HG03175 (cell line): ENCODE data around the gene CUL9.
A peak's percentile ranks its signal among the peaks of the same experiment; 100 is the strongest.

Experiments used
- ATAC-seq: cut with Tn5 transposase; IDR thresholded peaks from one replicate; pipeline ENCODE4 v1.9.1; 2021; ENCODE audit warnings: mild to moderate bottlenecking, moderate library complexity; ENCODE audit not compliant: unreplicated experiment

Gene CUL9

DNA sequence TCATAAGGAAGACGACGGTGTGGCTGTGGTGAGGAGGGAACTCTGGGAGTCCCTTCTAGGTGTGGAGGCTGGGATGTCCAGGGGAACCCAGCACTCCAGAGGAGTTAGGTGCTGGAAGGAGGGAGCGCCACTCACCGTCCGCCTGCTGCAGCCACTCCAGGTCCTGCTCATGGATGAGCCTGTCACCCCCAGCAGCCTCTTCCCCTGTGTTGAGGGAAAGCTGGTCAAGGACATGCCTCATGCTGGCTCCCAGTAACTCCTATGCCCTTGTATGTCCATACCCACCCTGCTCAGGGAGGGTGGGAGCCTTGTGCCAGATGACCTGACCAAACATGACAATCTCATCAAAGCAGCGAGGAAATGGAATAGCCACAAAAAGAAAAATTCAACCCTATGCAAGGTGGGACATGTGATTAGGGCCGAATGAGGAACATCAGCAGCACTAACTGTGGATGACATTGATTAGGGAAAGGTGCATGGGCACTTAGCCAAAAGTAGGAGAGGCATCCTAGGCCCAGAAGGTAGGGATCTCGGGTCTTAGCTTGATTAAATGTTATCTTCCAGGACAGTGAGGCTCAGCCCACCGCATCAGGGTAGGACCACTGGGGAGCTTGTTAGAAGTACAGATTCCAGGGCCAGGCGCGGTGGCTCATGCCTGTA lies 44.3 kb downstream of the CUL9 start:
- ATAC-seq, result no peak

DNA sequence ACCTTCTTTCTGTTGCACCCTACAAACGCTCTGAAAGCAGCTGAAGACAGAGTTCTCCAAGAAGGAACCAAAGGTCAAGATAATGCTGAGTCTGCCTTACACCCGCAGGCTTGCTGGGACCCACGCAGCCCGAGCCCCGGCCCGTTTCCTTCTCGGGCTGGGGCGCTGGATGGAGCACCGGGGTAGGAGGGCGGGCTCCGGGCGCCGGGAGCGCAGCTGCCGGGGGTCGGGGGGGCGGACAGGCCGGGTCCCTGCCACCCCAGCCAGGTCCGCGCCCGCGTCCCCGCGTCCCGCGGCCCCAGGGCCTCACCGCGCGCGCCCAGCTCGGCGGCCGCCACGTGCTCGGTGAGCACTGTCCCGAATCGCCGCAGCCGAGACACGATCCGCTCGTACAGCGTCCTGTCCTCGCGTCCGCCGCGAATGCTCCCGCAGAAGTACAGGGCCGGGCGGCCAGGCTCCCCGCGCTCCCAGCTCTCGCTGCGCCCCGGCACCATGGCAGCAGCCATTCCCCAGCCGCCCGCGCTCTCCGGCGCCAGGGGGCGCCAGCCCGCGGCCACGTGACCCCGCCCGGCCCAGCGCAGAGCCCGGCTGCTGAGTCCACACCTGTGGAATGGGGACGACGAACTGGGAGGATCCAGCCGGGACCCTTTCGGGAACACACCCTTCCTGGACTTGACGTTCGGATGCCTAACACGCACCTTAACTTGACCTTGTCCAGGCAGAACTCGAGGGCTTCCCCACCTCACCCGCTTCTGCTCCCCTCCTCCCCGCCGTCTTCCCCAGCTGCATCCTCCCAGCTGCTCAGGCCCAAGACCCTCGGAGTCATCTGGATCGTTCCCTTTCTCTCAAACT lies 47.2 kb downstream of the CUL9 start, which contains the start of gene DNPH1:
Gene DNPH1 (minus strand): TSS at position 531 of the 852 bp plus-strand sequence. CDS start 25 bp downstream, at position 506.
- peak; percentile 80 for ATAC-seq

DNA sequence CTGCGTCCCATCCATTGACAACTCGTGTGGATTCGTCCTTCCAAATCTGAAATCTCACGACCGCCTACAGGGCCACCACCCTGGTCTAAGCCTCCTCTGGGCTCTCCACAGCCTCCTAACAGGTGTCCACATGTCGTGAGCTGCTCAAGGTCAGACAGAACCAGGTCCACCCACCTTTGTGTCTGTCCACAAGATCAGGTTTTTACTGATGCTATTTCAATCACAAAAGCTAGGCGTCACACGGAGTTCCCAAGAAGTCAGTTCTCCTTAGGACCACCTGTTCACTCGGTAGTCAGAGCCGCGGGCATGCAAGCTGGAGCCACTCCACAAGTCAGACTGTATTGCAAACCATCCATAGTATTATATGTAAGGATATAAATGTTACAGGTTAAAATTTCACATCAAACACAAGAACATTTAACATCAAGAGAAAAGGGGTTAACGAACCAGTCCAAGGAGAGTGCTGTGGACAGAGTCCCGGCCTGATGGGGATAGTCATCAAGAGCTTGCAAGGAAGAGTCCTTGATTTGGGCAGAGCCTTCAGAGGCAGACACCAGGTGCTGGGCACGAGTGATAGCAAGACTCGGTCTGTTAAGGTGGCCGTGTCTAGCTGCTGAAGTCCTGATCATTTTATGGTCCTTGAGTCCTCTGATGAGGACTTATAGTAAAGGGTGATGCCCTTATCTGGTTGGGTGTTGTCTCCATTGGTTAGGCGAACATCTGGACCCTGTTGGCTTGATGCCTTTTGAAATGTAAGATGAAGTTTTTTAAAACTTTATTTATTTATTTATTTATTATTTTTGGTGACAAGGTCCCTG lies 48.0 kb downstream of the CUL9 start:
- ATAC-seq, result no peak

DNA sequence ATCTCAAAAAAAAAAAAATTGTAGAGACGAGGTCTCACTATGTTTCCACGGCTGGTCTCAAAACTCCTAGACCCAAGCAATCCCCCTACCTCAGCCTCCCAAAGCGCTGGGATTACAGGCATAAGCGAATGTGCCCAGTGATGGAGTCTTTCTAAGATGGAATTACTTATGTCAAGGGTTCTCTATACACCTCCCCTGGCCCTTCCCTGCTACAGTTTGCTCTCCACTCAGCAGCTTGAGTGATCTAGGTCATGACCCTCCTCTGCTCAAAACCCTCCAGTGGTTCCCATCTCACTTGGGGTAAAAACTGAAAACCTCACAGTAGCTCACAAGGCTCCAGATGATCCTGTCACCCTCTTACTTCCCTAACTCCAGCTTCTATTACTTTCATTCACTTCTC lies 49.1 kb downstream of the CUL9 start:
- no peak for ATAC-seq

DNA sequence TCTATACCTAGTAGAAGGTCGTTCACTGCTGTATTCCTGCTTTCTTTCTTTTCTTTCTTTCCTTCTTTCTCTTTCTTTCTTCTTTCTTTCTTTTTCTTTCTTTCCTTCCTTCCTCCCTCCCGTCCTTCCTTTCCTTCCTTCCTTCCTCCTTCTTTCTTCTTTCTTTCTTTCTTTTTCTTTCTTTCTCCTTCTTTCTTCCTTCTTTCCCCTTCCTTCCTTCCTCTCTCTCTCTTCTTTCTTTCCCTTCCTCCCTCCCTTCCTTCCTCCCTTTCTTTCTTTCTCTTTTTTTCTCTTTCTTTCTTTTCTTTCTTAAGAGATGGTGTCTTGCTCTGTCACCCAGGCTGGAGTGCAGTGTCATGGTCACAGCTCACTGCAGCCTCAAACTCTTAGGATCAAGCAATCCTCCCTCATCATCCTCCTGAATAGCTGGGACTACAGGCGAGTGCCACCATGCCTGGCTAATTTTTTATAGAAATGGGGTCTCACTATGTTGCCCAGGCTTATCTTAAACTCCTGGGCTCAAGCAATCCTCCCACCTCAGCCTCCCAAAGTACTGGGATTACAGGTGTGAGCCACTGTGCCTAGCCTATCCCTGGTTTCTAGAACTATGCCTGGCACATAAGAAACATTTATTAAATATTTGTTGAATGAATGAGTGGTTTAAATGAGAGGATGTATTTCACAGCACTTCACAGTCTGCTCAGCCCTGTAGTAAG lies 49.9 kb downstream of the CUL9 start:
- no peak for ATAC-seq

DNA sequence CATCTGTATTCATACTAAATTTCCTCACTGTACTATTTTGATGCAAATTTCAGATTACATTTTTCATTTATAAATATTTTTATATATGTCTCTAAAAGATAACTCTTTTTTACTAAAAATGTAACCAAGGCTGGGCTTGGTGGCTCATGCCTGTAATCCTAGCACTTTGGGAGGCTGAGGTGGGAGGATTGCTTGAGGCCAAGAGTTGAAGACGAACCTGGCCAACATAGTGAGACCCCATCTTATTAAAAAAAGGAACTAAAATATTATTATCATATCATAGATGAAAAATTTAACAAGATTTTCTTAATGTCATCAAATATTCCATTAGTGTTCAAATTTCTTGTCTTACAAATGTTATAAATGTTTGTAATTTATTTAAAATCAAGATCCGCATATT lies 53.8 kb downstream of the CUL9 start:
- ATAC-seq, result no peak

DNA sequence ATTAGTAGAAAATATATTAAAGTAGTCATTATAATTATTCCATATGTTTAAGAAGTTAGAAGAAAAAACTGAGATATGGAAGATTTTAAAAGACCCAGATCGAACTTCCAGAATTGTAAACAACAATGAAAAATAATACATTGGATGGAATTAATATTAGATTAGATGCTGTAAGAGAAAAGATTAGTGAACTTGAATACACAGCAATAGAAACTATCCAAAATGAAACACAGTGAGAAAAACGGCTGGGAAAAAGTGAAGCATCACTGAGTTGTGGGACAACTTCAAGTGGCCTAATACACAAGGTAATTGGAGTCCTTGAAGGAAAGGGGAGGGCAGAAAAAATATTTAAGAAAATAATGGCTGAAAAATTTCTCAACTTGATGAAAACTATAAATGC lies 57.1 kb downstream of the CUL9 start:
- no peak for ATAC-seq

DNA sequence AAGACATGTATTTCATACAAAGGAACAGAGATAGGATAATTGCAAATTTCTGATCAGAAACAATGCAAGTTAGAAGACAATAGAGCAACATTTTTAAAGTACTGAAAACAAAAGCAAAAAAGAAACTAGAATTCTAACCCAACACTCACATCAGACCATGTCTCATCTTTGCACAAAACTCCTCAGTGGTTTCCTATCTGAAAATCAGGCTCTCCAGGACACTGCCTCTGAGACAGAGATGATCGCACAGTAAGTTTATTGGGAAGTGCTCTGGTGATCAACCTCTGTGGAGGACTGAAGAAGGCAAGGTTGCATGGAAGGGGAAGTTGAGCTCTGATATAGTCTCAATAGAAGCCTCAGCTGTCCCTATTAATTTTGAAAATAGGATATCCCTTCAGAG lies 59.0 kb downstream of the CUL9 start:
- no peak for ATAC-seq

DNA sequence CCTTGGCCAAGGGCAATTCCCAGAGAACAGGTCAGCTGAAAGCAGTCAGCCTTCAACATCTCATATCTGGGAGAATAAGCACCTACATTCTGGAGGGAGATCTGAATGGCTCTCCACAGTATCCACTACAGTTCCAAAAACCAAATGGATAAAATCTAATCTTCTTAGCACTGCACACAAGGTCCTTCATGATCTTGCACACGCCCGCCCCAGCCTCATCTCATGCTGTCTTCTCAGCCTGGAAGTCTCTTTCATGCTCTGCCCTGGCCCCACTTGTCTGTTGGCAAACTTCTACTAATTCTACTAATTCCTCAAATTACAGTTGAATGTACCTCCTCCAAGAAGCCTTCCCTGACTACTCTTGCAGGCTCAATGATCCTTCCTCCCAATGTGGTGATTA lies 59.5 kb downstream of the CUL9 start:
- ATAC-seq, result no peak

DNA sequence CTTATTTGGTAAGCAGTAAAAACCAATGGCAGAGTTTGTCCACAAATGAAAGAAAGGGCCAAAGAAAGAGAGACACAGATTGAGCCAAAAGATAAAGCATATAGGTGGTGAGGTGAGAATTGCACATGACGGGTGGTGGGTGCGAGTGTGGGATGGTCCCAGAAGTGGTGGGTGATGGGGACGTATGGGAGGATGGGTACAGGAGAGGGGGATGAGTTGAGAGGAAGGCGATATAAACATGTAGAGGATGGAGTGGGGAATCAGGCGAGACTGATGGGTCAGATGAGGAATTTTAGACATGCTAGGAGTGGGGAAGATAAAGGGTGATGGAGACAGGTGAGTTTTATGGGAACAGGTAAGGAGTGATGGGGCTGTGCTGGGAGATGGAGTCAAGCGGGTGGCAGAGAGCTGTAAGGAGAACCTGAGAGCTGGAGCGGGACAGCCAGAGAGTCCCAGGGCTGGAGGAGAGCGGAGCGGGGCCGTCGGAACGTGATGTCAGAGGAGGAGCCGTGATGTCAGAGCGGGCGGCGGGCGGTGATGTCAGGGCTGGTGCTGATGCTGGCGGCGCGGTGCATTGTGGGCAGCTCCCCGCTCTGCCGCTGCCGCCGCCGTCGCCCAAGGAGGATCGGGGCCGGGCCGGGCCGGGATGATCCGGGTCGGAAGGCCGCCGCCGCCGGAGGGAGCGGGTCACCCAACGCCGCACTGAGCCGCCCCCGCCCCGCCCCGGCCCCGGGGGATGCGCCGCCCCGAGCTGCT lies 61.1 kb downstream of the CUL9 start, which contains the start of gene TTBK1:
Gene TTBK1 (plus strand): TSS at position 574 of the 756 bp plus-strand sequence. CDS start 3,180 bp downstream, outside the sequence.
- ATAC-seq, result no peak

DNA sequence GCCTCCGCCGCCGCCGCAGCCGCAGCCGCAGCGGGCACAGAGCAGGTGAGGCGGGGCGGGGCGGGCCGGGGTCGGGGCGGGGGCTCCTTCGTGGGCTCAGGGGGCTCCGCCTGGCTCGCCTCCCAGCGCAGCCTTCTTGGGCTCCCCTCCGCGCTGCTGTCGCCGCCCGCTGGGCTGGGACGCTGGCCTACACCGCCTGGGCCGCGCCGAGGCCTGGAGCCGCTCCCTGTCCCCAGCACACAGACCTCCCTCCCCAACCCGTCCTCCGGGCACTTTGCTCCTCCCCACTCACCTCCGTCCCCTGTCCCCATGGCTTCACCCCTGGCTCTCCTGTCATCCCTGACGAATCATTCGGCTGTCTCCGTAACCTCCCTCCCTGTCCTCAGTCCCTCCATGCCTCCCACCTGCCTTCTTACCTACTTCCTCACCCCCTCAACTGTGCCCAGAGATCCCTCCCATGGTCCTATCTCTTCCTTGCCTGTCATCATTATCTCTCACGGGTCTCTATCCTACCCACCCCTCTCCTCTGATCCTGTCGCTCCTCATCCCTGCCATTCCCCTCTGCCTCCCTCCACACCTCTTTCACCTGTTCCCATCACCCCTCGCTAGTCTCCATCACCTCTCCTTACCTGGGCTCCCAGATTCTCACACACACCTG lies 61.8 kb downstream of the CUL9 start:
- ATAC-seq, result no peak

DNA sequence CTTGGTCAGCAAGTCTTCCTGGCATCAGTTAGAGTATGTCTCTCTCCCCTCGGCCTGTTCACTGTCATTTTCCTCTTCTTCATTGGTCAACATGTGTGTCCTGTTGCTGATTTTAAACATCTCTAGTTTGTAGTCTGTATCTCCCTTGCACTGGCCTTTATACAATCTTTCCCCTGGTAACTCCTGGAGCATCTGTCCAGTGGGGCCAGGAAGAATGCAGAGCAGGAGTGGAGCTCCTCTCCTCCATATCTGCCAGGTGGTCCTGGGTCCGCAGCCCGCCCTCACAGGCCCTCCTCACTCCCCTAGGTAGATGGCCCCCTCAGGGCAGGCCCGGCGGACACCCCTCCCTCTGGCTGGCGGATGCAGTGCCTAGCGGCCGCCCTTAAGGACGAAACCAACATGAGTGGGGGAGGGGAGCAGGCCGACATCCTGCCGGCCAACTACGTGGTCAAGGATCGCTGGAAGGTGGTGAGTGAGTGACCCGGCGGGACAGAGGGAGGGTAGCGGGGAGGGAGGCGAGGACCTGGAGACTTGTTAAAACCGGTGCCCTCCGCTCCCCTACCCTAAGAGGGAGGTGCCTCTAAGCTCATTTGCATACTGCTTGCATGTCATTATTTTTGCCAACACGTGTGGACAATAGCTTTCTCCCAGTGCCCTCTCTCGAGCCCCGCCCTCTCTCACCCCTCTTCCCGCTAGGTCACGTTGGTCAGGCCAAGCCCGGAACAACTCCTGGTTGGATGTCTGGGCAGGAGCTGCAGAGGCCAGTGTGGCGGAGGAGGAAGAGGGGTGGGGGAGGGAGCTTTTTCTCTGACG lies 64.5 kb downstream of the CUL9 start:
- ATAC-seq, result peak; percentile 33

DNA sequence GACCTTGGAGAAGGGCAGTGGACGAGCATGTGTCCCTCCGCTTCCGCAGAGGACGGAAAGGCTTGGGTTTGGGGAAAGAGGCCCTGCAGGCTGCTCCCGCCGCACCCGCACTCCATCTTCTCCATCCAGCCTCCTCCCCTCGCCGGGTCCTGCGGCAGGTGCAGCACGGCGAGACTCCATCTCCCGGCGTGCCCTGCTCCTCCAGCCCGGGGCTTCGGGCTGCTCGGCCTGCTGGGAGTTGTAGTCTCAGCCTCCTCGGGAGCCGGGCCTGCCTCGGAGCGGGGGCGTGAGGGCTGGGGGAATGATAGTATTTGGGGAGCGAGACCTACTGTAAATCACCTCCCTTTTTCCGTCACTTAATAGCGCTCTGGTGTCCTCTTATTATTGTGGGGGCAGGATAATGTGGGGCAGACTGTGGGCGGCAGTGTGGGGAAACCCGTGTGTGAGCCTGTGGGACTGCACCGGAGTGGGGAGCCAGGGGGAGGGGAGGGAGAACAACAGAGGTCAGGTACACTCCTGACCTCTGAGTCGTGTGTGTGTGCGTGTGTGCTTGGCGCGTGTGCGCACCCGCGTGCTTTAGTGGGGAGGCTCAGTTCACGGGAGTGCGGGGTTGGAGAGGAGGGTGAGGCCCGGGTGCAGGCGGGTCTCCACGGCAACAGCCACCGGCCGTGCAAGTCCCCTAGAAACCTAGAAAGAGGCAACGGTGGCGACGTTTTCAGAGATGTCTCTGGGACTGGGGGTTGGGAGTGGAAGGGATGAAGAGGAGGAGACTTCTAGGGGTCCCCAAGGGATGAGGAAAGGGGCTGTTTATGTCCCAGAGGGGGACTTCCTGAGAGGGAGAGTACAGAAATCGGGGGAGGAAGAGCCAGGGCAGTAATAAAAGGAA lies 65.4 kb downstream of the CUL9 start:
- ATAC-seq, result peak; percentile 92

DNA sequence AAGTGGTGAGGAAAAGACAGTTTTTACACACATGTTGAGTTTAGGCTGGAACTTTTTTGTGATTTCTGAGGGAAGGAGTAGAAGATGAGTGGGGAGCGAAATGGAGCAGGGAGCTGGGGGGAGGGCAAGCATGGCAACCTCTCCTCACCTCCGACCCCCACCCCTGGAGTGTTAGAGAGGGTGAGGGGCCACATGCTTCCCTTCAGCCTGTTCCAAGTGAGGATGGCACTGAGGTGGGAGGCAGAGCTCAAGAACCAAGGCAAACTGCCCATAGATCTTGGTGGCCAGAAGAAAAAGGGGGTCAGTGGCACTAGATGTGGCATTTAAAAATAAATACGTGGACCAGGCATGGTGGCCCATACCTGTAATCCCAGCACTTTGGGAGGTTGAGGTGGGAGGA lies 66.1 kb downstream of the CUL9 start:
- ATAC-seq, result no peak

DNA sequence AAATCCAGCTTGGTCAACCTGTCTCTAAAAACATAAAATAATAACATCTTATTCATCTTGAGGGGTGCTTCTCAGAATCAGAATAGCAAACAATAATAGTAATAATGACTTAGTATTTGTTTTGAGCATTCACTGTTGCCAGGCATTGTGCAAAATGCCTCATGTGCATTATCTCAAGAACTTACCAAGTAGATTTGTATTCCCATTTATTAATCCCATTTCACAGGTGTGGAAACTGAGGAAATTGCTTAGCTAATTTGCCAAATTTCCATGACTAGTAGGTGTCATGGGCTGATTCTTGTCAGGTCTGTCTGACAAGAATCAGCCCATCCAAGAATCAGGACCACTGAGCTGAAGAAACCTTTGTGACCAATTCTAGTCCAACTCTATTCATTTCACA lies 66.8 kb downstream of the CUL9 start:
- ATAC-seq, result no peak

DNA sequence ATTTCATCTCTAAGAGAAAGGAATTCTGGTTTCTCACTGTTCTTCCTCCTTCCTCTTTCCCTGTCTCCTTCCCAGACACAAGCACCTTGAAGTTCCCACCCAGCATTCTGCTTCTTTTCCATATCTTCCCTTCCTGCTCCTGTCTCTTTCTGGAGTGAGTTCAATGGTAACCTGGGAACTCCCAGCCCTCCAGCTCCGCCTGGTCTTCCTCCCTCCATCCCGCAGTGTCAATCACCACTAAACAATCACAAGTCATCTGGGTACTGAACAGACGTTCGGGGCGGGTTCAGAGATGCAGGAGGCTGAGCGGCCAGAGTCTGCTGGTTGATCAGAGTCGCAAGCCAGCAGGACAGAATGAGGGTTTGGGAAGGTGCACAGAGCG lies 69.0 kb downstream of the CUL9 start:
- ATAC-seq, result no peak

DNA sequence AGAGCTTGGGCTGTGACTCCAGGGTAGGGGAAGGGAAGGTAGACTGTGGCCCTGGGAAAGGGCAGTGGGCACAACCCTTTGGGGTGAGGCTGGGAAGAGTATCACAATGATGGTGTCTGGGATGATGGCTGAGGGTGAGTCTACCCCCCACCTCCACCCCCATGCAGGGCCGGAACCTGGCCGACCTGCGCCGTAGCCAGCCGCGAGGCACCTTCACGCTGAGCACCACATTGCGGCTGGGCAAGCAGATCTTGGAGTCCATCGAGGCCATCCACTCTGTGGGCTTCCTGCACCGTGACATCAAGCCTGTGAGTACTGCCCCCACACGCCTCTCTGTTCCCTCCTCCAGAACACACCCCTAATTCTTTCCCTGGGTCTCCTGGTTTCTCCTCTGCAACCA lies 71.4 kb downstream of the CUL9 start:
- no peak for ATAC-seq
